Activated naive CD8-positive, alpha-beta T cell treated with anti-CD3 and anti-CD28 coated beads, Interleukin-2, amount 50 U/mL, for 24 hours (primary cell): ENCODE data around the gene TIGD3.
"Not testable (repeated sequence)": the region's sequence is repeated elsewhere in the genome, so short reads cannot be mapped to it uniquely, and the experiment has no call there.

Source experiments
- ATAC-seq: fragments of 150-1000 bp; cut with Tn5 transposase; one replicate; pipeline ENCODE4 v1.10.0; 2021
- DNase-seq: peaks from one replicate; pipeline ENCODE4 v3.0.0; 2021
- H3K27ac Mint-ChIP-seq: one replicate; pipeline ENCODE4 v1.8.0; 2021; ENCODE audit warnings: mild to moderate bottlenecking, mixed read lengths
- H3K27me3 Mint-ChIP-seq: one replicate; pipeline ENCODE4 v1.8.0; 2021; ENCODE audit warnings: mixed read lengths
- H3K36me3 Mint-ChIP-seq: one replicate; pipeline ENCODE4 v1.8.0; 2021; ENCODE audit warnings: low read depth, mixed read lengths
- H3K4me1 Mint-ChIP-seq: one replicate; pipeline ENCODE4 v1.8.0; 2021; ENCODE audit warnings: mixed read lengths
- H3K4me3 Mint-ChIP-seq: one replicate; pipeline ENCODE4 v1.8.0; 2021; ENCODE audit warnings: mild to moderate bottlenecking, moderate library complexity, mixed read lengths
- H3K9me3 Mint-ChIP-seq: one replicate; pipeline ENCODE4 v1.8.0; 2021; ENCODE audit warnings: mixed read lengths

The TIGD3 gene

GRCh38 chr11:65317025-65317786 lies 37.3 kb upstream of the TIGD3 start:
- Mint-ChIP-seq H3K27ac (no peak overlapping the region), H3K27me3 (peaks cover 12% of the 10 kb centered on the region), H3K36me3 (no peaks in the 10 kb centered on the region), H3K4me1 (peaks cover 11% of the 10 kb centered on the region), H3K9me3 (no peaks in the 10 kb centered on the region), H3K4me3 (no peak overlapping the region)
- DNase-seq (no peak), ATAC-seq (no peak)

- Mint-ChIP-seq H3K4me1 (peaks cover 6% of the 10 kb centered on the region), H3K27ac (no peak overlapping the region), H3K4me3 (no peak overlapping the region), H3K36me3 (no peaks in the 10 kb centered on the region), H3K27me3 (no peaks in the 10 kb centered on the region), H3K9me3 (no peaks in the 10 kb centered on the region)
- no peak for DNase-seq
- no peak for ATAC-seq
Observed at GRCh38 chr11:65320386-65321075, 34.0 kb upstream of the TIGD3 start.

GRCh38 chr11:65321076-65321475 lies 33.5 kb upstream of the TIGD3 start:
- H3K4me1 Mint-ChIP-seq = peaks cover 2% of the 10 kb centered on the region
- no peak for ATAC-seq

GRCh38 chr11:65321828-65322485 lies 32.6 kb upstream of the TIGD3 start:
- no peak for DNase-seq
- H3K27ac Mint-ChIP-seq = no peak overlapping the region
- no peaks in the 10 kb centered on the region for H3K27me3 Mint-ChIP-seq
- H3K4me3 Mint-ChIP-seq = no peak overlapping the region
- no peak for ATAC-seq
- no peaks in the 10 kb centered on the region for H3K36me3 Mint-ChIP-seq
- no peaks in the 10 kb centered on the region for H3K9me3 Mint-ChIP-seq
- no peaks in the 10 kb centered on the region for H3K4me1 Mint-ChIP-seq

More at GRCh38 chr11:65321076-65321475, 33.5 kb upstream of the TIGD3 start:
- DNase-seq = no peak
- no peaks in the 10 kb centered on the region for H3K27me3 Mint-ChIP-seq
- no peaks in the 10 kb centered on the region for H3K36me3 Mint-ChIP-seq
- H3K9me3 Mint-ChIP-seq = no peaks in the 10 kb centered on the region
- H3K27ac Mint-ChIP-seq = no peak overlapping the region
- H3K4me3 Mint-ChIP-seq = no peak overlapping the region

GRCh38 chr11:65323813-65324212 lies 30.7 kb upstream of the TIGD3 start:
- Mint-ChIP-seq H3K27ac (no peak overlapping the region), H3K9me3 (no peaks in the 10 kb centered on the region), H3K27me3 (no peaks in the 10 kb centered on the region), H3K36me3 (no peaks in the 10 kb centered on the region), H3K4me1 (no peaks in the 10 kb centered on the region), H3K4me3 (no peak overlapping the region)
- DNase-seq (no peak), ATAC-seq (no peak)

GRCh38 chr11:65325435-65325834 lies 29.1 kb upstream of the TIGD3 start:
- peaks cover 10% of the 10 kb centered on the region for H3K4me1 Mint-ChIP-seq
- no peak overlapping the region for H3K4me3 Mint-ChIP-seq
- H3K36me3 Mint-ChIP-seq = no peaks in the 10 kb centered on the region
- H3K9me3 Mint-ChIP-seq = no peaks in the 10 kb centered on the region
- H3K27ac Mint-ChIP-seq = no peak overlapping the region
- DNase-seq (no peak), ATAC-seq (no peak)
- H3K27me3 Mint-ChIP-seq = no peaks in the 10 kb centered on the region

- no peaks in the 10 kb centered on the region for H3K9me3 Mint-ChIP-seq
- DNase-seq (no peak), ATAC-seq (no peak)
- H3K4me1 Mint-ChIP-seq = peaks cover 10% of the 10 kb centered on the region
- no peaks in the 10 kb centered on the region for H3K36me3 Mint-ChIP-seq
- H3K4me3 Mint-ChIP-seq = no peak overlapping the region
- H3K27ac Mint-ChIP-seq = no peak overlapping the region
- no peaks in the 10 kb centered on the region for H3K27me3 Mint-ChIP-seq
Observed at GRCh38 chr11:65327021-65327420, 27.5 kb upstream of the TIGD3 start.

- Mint-ChIP-seq H3K4me1 (peaks cover 14% of the 10 kb centered on the region), H3K27ac (peak overlapping the region; percentile 44), H3K36me3 (peaks cover 2% of the 10 kb centered on the region), H3K4me3 (no peak overlapping the region), H3K9me3 (no peaks in the 10 kb centered on the region), H3K27me3 (no peaks in the 10 kb centered on the region)
- DNase-seq = no peak
- ATAC-seq = no peak
Observed at GRCh38 chr11:65329478-65329877, 25.1 kb upstream of the TIGD3 start.

GRCh38 chr11:65329944-65330403 lies 24.6 kb upstream of the TIGD3 start:
- DNase-seq (peak; percentile 89), ATAC-seq (peak; percentile 27)
- Mint-ChIP-seq H3K27me3 (no peaks in the 10 kb centered on the region), H3K27ac (peak overlapping the region; percentile 44), H3K9me3 (no peaks in the 10 kb centered on the region), H3K4me3 (peak overlapping the region; percentile 30), H3K4me1 (peaks cover 19% of the 10 kb centered on the region), H3K36me3 (peaks cover 4% of the 10 kb centered on the region)

GRCh38 chr11:65330544-65330943 lies 24.0 kb upstream of the TIGD3 start:
- Mint-ChIP-seq H3K4me1 (peaks cover 25% of the 10 kb centered on the region), H3K4me3 (no peak overlapping the region), H3K27ac (no peak overlapping the region), H3K36me3 (peaks cover 8% of the 10 kb centered on the region), H3K27me3 (no peaks in the 10 kb centered on the region), H3K9me3 (no peaks in the 10 kb centered on the region)
- no peak for DNase-seq
- no peak for ATAC-seq

- not testable (repeated sequence) for H3K9me3 Mint-ChIP-seq, H3K27me3 Mint-ChIP-seq, H3K4me3 Mint-ChIP-seq, H3K27ac Mint-ChIP-seq, ATAC-seq, DNase-seq
- Mint-ChIP-seq H3K36me3 (peaks cover 10% of the 10 kb centered on the region), H3K4me1 (peaks cover 32% of the 10 kb centered on the region)
Observed at GRCh38 chr11:65332591-65332990, 22.0 kb upstream of the TIGD3 start.

- H3K27me3 Mint-ChIP-seq = no peaks in the 10 kb centered on the region
- peaks cover 16% of the 10 kb centered on the region for H3K36me3 Mint-ChIP-seq
- H3K9me3 Mint-ChIP-seq = no peaks in the 10 kb centered on the region
- DNase-seq (no peak), ATAC-seq (no peak)
- H3K4me3 Mint-ChIP-seq = peak overlapping the region; percentile 85
- peaks cover 39% of the 10 kb centered on the region for H3K4me1 Mint-ChIP-seq
- H3K27ac Mint-ChIP-seq = peak overlapping the region; percentile 70
Observed at GRCh38 chr11:65334696-65335295, 19.8 kb upstream of the TIGD3 start.

GRCh38 chr11:65338676-65339075 lies 15.9 kb upstream of the TIGD3 start:
- no peaks in the 10 kb centered on the region for H3K9me3 Mint-ChIP-seq
- peak overlapping the region; percentile 37 for H3K27ac Mint-ChIP-seq
- no peaks in the 10 kb centered on the region for H3K27me3 Mint-ChIP-seq
- ATAC-seq (no peak), DNase-seq (no peak)
- no peak overlapping the region for H3K4me3 Mint-ChIP-seq
- H3K36me3 Mint-ChIP-seq = peaks cover 34% of the 10 kb centered on the region
- peaks cover 30% of the 10 kb centered on the region for H3K4me1 Mint-ChIP-seq

GRCh38 chr11:65340226-65340625 lies 14.3 kb upstream of the TIGD3 start:
- H3K27ac Mint-ChIP-seq = no peak overlapping the region
- no peak for ATAC-seq
- no peaks in the 10 kb centered on the region for H3K27me3 Mint-ChIP-seq
- H3K4me1 Mint-ChIP-seq = peaks cover 23% of the 10 kb centered on the region
- no peak overlapping the region for H3K4me3 Mint-ChIP-seq
- H3K9me3 Mint-ChIP-seq = no peaks in the 10 kb centered on the region
- peaks cover 41% of the 10 kb centered on the region for H3K36me3 Mint-ChIP-seq
- no peak for DNase-seq
